Measurements from ENCODE around the gene EPHA2. TPM values are rescaled to one million over a fixed set of nuclear protein-coding genes. Genes with fewer than 3 reads are reported as not detected.

The EPHA2 gene
- total and polyA plus RNA-seq, 9 donors: 3.3 to 9.8 (median 6.9) TPM

GRCh38 chr1:16092923-16093511 is 62.9 kb downstream of the EPHA2 start:
- no peaks in the 10 kb centered on the region for H3K9me3 ChIP-seq (replicated peaks; ENCODE audit: control insufficient read depth, low read depth, low read length)
- no peaks in the 10 kb centered on the region for H3K36me3 ChIP-seq (ENCODE audit: control insufficient read depth, insufficient read depth, low read length)
- no peak for DNase-seq
- H3K4me3 ChIP-seq (ENCODE audit: low read length): no peak overlapping the region
- H3K27ac ChIP-seq (ENCODE audit: low read length): no peak overlapping the region
- peaks cover 4% of the 10 kb centered on the region for H3K27me3 ChIP-seq (ENCODE audit: control insufficient read depth, insufficient read depth, low read length)
- H3K4me1 ChIP-seq (ENCODE audit: control insufficient read depth, insufficient read depth, low read length): peaks cover 9% of the 10 kb centered on the region
- WGBS (ENCODE audit: insufficient coverage): 80% methylated on average over 3 of the region's 9 CpGs

DNA sequence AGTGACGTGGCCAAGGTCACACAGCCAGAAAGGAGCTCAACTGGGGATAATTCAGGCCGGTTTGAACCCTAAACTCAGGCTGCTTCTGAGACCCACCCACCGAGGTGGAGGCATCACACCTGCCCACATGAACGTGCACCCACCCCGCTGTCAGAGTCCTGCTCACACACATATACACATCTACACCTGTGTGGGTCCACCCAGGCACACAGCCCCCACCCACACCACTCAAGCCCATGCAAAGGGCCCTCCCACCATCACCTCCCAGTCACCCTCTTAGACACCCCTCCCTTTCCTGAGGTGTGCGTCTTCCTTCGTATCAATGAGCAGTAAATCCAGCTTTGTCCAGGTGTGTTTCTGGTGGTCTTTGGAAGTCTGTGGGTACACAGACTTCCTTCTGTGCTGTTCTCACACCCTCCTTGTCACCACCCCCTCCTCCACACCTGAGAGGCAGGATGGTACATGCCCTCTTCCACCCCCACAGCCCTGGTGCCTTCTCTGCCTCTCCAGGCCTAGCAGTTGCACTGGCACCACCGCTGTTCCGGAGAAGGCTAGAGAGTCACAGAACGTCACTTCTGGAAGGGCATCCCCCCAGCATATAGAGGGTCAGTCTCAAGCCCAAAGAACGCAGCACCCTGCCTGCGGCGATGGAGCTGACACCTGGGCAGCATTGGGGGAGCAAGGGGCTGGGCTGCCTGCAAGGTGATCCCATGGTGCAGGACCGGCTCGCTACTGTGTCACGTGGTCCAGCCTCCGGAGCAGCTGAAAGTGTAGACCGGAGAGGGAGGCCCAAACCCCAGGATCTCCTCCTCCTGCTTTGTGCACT is 63.6 kb downstream of the EPHA2 start:
- Histone ChIP-seq H3K4me1 (ENCODE audit: control insufficient read depth, insufficient read depth, low read length) (peaks cover 12% of the 10 kb centered on the region), H3K36me3 (ENCODE audit: control insufficient read depth, insufficient read depth, low read length) (no peaks in the 10 kb centered on the region), H3K27me3 (ENCODE audit: control insufficient read depth, insufficient read depth, low read length) (peaks cover 4% of the 10 kb centered on the region), H3K4me3 (ENCODE audit: low read length) (no peak overlapping the region), H3K9me3 (replicated peaks; ENCODE audit: control insufficient read depth, low read depth, low read length) (no peaks in the 10 kb centered on the region), H3K27ac (ENCODE audit: low read length) (no peak overlapping the region)
- DNase-seq: no peak
- WGBS (ENCODE audit: insufficient coverage): 74% methylated on average over 14 of the region's 18 CpGs

DNA sequence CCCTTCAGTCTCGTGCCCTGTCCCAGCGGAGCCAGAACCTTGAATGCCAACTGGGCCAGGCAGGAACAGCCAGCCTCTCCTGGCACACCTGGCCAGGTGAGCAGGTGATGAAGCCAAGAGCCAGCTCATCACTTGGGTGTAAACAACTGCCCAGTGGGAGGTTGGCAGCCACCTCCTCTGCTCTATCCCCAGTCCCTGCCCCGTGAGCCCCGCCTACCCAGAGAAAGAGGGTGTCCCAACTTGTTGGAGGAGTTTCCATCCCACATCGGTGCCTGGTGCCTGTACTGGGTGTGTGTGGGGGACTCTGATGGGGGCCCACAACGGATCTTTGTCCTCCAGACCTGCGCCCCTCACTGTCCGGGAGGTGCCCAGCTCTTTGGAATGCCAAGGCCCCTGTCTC is 64.6 kb downstream of the EPHA2 start:
- Histone ChIP-seq H3K27me3 (ENCODE audit: control insufficient read depth, insufficient read depth, low read length) (peaks cover 4% of the 10 kb centered on the region), H3K27ac (ENCODE audit: low read length) (no peak overlapping the region), H3K36me3 (ENCODE audit: control insufficient read depth, insufficient read depth, low read length) (no peaks in the 10 kb centered on the region), H3K4me3 (ENCODE audit: low read length) (no peak overlapping the region), H3K9me3 (replicated peaks; ENCODE audit: control insufficient read depth, low read depth, low read length) (no peaks in the 10 kb centered on the region), H3K4me1 (ENCODE audit: control insufficient read depth, insufficient read depth, low read length) (peaks cover 12% of the 10 kb centered on the region)
- 88% methylated on average over 2 of the region's 8 CpGs for WGBS (ENCODE audit: insufficient coverage)
- no peak for DNase-seq

DNA sequence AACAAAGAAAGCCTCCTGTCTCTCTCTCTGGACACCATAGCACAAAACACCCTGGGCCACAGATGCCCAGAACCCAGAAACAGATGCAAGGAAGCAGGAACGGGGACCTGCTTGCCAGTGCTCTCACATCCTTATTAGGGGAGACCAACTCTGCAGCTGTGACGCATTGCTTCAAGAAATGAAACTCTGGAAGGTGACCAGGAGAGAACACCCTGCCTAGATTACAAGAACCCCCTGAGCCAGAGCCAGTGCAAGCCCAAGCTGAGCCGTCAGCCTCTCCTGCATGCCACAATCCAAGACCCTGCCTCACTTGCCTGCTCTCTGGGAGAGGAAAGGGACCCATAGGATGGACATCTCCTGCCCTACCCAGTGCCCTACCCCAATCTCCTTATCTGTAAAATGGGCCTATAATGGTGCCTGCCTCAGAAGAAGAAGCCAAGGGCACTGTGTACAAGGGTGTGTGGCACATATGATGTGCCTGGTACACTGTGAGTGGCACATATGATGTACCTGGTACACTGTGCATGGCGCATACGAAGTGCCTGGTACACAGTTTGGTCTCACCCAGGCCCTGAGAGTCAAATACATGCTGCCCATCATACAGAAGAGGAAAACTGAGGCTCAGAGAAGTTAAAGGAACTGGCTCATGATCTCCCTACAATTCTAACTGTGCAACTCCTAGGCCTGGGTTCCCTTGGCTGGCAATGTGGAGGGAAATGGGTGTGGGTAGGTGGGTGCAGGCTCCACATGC is 65.6 kb downstream of the EPHA2 start:
- H3K27me3 ChIP-seq (ENCODE audit: control insufficient read depth, insufficient read depth, low read length): peaks cover 2% of the 10 kb centered on the region
- no peak overlapping the region for H3K27ac ChIP-seq (ENCODE audit: low read length)
- no peak for DNase-seq
- WGBS (ENCODE audit: insufficient coverage): 60% methylated on average over 3 of the region's 5 CpGs
- H3K4me1 ChIP-seq (ENCODE audit: control insufficient read depth, insufficient read depth, low read length): peaks cover 18% of the 10 kb centered on the region
- H3K4me3 ChIP-seq (ENCODE audit: low read length): no peak overlapping the region
- no peaks in the 10 kb centered on the region for H3K36me3 ChIP-seq (ENCODE audit: control insufficient read depth, insufficient read depth, low read length)
- H3K9me3 ChIP-seq (replicated peaks; ENCODE audit: control insufficient read depth, low read depth, low read length): no peaks in the 10 kb centered on the region

DNA sequence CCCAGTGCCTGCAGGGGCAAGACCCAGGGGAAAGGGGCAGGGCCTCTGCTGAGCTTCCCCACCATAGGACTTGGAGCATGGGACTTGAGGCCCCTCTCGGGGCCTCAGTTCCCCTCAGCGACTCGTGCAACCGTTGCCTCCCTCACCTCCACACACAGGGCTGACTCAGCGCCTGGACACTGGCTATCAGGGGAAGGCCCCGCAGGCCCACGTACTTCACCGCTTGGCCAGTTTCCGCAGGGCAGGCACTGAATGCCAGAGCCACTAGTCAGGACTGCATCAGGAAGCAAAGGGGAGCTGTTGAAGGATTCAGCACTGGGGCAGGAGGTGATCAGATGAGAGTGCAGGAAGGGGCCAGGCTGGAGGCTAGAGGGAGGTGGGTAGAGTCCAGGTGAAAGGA is 66.9 kb downstream of the EPHA2 start:
- 59% methylated on average over 7 of the region's 9 CpGs for WGBS (ENCODE audit: insufficient coverage)
- DNase-seq: no peak
- Histone ChIP-seq H3K9me3 (replicated peaks; ENCODE audit: control insufficient read depth, low read depth, low read length) (no peaks in the 10 kb centered on the region), H3K4me1 (ENCODE audit: control insufficient read depth, insufficient read depth, low read length) (peaks cover 18% of the 10 kb centered on the region), H3K27me3 (ENCODE audit: control insufficient read depth, insufficient read depth, low read length) (peaks cover 2% of the 10 kb centered on the region), H3K27ac (ENCODE audit: low read length) (no peak overlapping the region), H3K36me3 (ENCODE audit: control insufficient read depth, insufficient read depth, low read length) (no peaks in the 10 kb centered on the region), H3K4me3 (ENCODE audit: low read length) (no peak overlapping the region)

DNA sequence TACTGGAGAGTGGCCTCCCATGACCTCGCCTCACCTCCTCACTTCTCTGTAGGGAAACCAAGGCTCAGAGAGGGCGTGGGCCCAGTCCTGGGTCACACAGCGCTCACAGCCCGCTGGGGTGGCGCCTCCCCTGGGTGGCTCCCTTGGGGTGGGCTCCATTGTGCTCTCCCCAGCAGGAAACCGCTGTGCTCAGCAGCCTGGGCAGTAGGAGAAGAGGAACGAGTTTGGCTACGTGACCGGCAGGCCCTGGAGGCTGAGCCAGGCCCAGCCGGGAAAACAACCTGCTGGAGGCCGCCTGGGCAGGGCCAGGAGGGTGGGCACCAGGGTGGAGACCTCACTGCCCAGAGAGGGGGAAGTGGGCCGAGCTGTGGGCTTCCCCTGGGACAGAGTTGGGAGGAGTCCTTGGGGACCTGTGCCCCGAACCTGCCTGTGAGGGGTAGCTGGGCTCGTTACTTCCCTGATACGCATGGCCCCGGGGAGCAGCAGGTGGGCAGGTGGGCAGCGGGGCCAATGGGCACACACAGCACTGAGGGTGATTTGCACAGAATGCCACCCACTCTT is 67.4 kb downstream of the EPHA2 start:
- Histone ChIP-seq H3K4me1 (ENCODE audit: control insufficient read depth, insufficient read depth, low read length) (peaks cover 18% of the 10 kb centered on the region), H3K36me3 (ENCODE audit: control insufficient read depth, insufficient read depth, low read length) (no peaks in the 10 kb centered on the region), H3K9me3 (replicated peaks; ENCODE audit: control insufficient read depth, low read depth, low read length) (no peaks in the 10 kb centered on the region), H3K27me3 (ENCODE audit: control insufficient read depth, insufficient read depth, low read length) (peaks cover 2% of the 10 kb centered on the region), H3K27ac (ENCODE audit: low read length) (no peak overlapping the region), H3K4me3 (ENCODE audit: low read length) (no peak overlapping the region)
- no peak for DNase-seq
- 59% methylated on average over 13 of the region's 17 CpGs for WGBS (ENCODE audit: insufficient coverage)

- peaks cover 2% of the 10 kb centered on the region for H3K27me3 ChIP-seq (ENCODE audit: control insufficient read depth, insufficient read depth, low read length)
- H3K27ac ChIP-seq (ENCODE audit: low read length): no peak overlapping the region
- H3K9me3 ChIP-seq (replicated peaks; ENCODE audit: control insufficient read depth, low read depth, low read length): no peaks in the 10 kb centered on the region
- no peak for DNase-seq
- 67% methylated on average over 1 of the region's 7 CpGs for WGBS (ENCODE audit: insufficient coverage)
- H3K36me3 ChIP-seq (ENCODE audit: control insufficient read depth, insufficient read depth, low read length): no peaks in the 10 kb centered on the region
- no peak overlapping the region for H3K4me3 ChIP-seq (ENCODE audit: low read length)
- H3K4me1 ChIP-seq (ENCODE audit: control insufficient read depth, insufficient read depth, low read length): peaks cover 18% of the 10 kb centered on the region
These were observed 68.1 kb downstream of the EPHA2 start for GRCh38 chr1:16087733-16088132.

DNA sequence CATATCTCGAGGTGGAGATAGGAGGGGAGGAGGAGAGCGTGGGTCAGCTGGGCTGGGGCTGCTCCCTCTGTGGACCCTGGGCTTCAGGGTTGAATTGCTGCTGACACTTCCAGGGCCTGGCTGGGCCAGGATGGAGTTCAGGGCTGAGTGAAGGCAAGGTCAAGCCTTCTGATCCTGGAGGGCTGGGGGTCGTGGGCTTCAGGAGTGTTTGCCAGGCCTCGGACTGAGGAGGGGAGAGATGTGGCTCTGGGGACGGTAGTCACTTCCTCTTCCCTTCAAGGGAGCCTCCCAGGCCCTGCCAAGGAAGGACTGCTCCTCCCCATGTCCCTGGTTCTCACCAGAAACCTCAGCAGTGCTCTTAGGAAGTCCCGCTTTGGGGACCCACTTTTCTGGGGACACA is 70.3 kb downstream of the EPHA2 start:
- H3K36me3 ChIP-seq (ENCODE audit: control insufficient read depth, insufficient read depth, low read length): no peaks in the 10 kb centered on the region
- H3K9me3 ChIP-seq (replicated peaks; ENCODE audit: control insufficient read depth, low read depth, low read length): no peaks in the 10 kb centered on the region
- no peak for DNase-seq
- WGBS (ENCODE audit: insufficient coverage): 94% methylated on average over 2 of the region's 6 CpGs
- no peak overlapping the region for H3K27ac ChIP-seq (ENCODE audit: low read length)
- peaks cover 18% of the 10 kb centered on the region for H3K4me1 ChIP-seq (ENCODE audit: control insufficient read depth, insufficient read depth, low read length)
- no peaks in the 10 kb centered on the region for H3K27me3 ChIP-seq (ENCODE audit: control insufficient read depth, insufficient read depth, low read length)
- H3K4me3 ChIP-seq (ENCODE audit: low read length): no peak overlapping the region

- DNase-seq: no peak
- H3K4me1 ChIP-seq (ENCODE audit: control insufficient read depth, insufficient read depth, low read length): peaks cover 19% of the 10 kb centered on the region
These were observed 72.4 kb downstream of the EPHA2 start for GRCh38 chr1:16083486-16083885.

More at GRCh38 chr1:16083486-16083885, 72.4 kb downstream of the EPHA2 start:
- 73% methylated on average over 2 of the region's 5 CpGs for whole genome bisulfite sequencing (ENCODE audit: insufficient coverage)
- H3K27ac ChIP-seq (ENCODE audit: low read length): no peak overlapping the region
- no peaks in the 10 kb centered on the region for H3K27me3 ChIP-seq (ENCODE audit: control insufficient read depth, insufficient read depth, low read length)
- no peaks in the 10 kb centered on the region for H3K9me3 ChIP-seq (replicated peaks; ENCODE audit: control insufficient read depth, low read depth, low read length)
- H3K4me3 ChIP-seq (ENCODE audit: low read length): no peak overlapping the region
- H3K36me3 ChIP-seq (ENCODE audit: control insufficient read depth, insufficient read depth, low read length): no peaks in the 10 kb centered on the region
